ENCODE measurements around the gene FOXE1.

Gene FOXE1

DNA sequence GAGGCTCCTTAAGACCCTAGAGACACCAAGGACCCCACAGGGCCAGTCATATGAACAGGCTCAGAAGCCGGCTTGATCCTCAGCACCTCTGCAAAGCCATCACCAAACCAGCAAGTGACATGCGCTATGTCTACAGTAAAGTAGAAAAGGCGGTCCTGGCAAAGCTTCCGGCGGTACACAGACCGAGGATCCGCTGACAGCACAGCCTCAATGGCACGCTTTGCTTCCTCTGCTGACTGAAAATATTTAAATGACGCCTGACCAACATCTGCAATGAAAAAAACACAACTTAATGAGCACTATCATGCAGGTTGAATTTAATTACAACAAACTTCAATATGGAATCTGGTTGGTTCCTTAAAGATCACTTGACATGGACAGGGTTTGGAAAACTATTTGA is 51.7 kb downstream of the FOXE1 start:
- no peaks in the 10 kb centered on the region for H4K20me1 ChIP-seq (ENCODE audit: insufficient read depth)
- H3K4me2 ChIP-seq = no peak overlapping the region
- no peak overlapping the region for H2AFZ ChIP-seq (ENCODE audit: low read depth)
- no peaks in the 10 kb centered on the region for H3K36me3 ChIP-seq (ENCODE audit: insufficient read depth)
- no peaks in the 10 kb centered on the region for H3K27me3 ChIP-seq (ENCODE audit: insufficient read depth, low read depth)
- H3K79me2 ChIP-seq (ENCODE audit: insufficient read depth, low read depth) = no peaks in the 10 kb centered on the region
- H3K27ac ChIP-seq = no peak overlapping the region
- H3K9ac ChIP-seq = no peak overlapping the region
- no peak for TF ChIP-seq CTCF (conservative IDR thresholded peaks at IDR 0.05; ENCODE audit: low read depth, low read length)
- no peak overlapping the region for H3K4me3 ChIP-seq (IDR thresholded peaks at IDR 0.05; ENCODE audit: insufficient read depth, low read depth, low read length)
- no peaks in the 10 kb centered on the region for H3K4me1 ChIP-seq (ENCODE audit: low read depth, poor library complexity, severe bottlenecking)

GRCh38 chr9:97905228-97905627 is 52.2 kb downstream of the FOXE1 start:
- H4K20me1 ChIP-seq (ENCODE audit: insufficient read depth) = no peaks in the 10 kb centered on the region
- H3K4me2 ChIP-seq = no peak overlapping the region
- no peak overlapping the region for H3K4me3 ChIP-seq (IDR thresholded peaks at IDR 0.05; ENCODE audit: insufficient read depth, low read depth, low read length)
- no peaks in the 10 kb centered on the region for H3K79me2 ChIP-seq (ENCODE audit: insufficient read depth, low read depth)
- no peak overlapping the region for H3K27ac ChIP-seq
- no peaks in the 10 kb centered on the region for H3K4me1 ChIP-seq (ENCODE audit: low read depth, poor library complexity, severe bottlenecking)
- no peak overlapping the region for H2AFZ ChIP-seq (ENCODE audit: low read depth)
- no peak overlapping the region for H3K9ac ChIP-seq
- no peaks in the 10 kb centered on the region for H3K36me3 ChIP-seq (ENCODE audit: insufficient read depth)
- no peak for TF ChIP-seq CTCF (conservative IDR thresholded peaks at IDR 0.05; ENCODE audit: low read depth, low read length)
- H3K27me3 ChIP-seq (ENCODE audit: insufficient read depth, low read depth) = no peaks in the 10 kb centered on the region
